Activated naive CD8-positive, alpha-beta T cell treated with anti-CD3 and anti-CD28 coated beads, Interleukin-2, amount 50 U/mL, for 16 hours (primary cell): ENCODE measurements around the gene TMEM234.
A peak's percentile ranks its signal among the peaks of the same experiment; 100 is the strongest.

Experiments
- DNase-seq: peaks from one replicate; pipeline ENCODE4 v3.0.0-alpha.2; 2020; ENCODE audit warnings: low read depth, low spot score

Gene TMEM234

DNA sequence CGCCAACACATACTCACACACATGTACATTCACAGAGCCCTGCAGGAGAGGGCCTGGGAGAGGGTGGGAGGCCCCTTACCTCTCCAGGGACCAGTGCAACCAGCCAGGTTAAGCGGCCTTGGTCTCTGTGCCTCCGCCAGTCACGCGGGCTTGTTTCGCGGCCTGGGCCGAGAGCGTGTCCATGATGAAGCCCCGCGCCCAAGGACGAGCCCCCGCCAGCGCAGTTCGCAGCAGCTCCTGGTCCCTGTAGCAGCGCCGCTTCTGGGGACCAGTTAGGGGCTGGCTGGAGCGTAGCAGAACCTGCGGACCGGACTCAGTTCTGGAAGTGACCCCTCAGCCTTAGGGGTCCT, 17.6 kb upstream of the TMEM234 start:
- no peak for DNase-seq

DNA sequence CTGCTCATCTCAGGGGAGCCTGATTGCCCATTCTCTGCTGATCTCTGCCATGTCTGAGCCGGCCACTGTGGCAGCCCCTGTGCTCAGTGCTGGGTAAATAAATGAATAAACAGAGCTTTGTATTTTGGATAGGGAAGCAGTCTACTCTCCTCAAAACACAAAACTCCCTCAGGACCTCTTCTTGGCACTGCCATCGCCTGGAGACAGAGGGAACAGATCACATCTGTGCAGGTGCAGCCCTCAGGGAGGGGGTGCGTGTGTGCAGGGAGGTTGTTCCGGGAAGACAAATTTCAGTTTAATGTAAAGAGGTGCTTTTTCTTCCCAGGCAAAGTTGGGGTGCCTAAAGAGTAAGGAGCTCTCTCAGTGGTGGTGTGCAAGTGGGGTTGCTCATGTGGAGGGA, 17.2 kb upstream of the TMEM234 start:
- DNase-seq, result no peak

DNA sequence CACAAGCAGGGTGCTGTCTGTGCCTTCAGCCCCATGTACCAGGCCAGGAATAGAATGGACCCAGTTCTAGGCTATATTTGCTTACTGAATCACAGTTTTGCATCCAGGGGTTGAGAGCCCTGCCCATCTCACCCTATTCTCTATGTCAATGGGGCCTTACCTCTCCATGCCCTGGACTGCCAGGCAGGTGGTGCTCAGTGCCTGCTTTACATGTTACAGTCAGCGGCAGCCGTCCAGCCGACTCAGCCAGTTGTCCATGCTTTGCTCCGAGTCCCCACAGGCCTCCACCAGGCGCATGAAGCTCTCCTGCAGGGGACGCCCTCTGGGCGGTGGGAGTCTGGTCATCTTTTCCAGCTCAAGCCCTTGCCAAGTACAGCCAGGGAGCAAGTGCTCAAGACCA, 12.6 kb upstream of the TMEM234 start:
- DNase-seq, result no peak

DNA sequence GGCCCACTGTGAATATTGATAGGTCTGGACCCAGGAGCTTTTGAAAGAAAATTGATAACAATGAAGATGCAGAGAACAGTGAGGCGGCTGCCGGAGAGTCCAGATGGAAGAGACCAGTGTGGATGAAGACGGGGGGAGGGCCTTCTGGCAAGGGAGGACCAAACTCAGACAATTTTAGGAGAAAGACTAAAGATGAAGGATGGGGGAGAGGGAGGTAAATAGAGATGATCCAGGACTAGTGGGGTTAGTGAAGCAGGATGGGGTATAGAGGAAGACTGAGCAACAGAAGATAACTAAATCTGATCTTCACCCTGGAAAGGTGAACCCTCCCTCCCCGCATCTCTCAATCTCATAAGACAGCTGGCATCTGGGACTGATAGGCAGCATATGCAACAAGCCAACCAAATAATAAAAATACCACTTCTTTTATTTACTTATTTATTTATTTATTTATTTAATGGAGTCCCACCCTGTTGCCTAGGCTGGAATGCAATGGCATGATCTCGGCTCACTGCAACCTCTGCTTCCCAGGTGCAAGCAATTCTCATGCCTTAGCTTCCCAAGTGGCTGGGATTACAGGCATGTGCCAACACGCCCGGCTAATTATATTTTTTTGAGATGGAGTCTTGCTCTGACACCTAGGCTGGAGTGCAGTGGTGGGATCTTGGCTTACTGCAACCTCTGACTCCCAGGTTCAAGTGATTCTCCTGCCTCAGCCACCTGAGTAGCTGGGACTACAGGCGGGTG, 10.6 kb upstream of the TMEM234 start:
- DNase-seq, result no peak

DNA sequence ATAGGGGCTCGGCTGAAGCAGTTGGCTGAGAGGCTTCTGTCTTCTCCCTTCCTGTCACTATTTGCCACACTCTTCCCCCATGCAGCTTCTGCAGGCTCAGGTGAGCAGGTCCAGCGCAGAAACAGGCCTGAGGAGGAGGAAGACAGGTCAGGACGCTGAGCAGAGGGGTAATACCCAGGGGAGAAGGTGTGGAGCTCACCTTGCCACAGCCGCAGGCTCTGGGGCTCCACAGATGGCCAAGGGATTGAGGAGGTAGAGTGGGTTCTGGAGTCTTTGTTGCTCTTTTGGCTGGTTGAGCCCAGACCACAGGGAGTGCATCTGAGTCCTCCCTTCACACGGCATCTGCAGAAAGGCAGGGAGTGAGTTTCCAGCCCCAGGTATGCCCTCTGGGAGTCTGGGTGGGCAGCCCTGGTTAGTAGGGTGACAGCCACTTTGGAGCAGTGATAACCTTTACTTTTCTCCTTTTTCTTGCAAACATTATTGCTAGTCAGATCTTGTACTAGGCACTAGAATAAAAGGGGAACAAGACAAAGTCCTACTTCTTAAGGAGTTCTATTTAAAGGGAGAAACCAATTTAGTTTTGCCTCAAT, 9.8 kb upstream of the TMEM234 start:
- DNase-seq, result no peak

DNA sequence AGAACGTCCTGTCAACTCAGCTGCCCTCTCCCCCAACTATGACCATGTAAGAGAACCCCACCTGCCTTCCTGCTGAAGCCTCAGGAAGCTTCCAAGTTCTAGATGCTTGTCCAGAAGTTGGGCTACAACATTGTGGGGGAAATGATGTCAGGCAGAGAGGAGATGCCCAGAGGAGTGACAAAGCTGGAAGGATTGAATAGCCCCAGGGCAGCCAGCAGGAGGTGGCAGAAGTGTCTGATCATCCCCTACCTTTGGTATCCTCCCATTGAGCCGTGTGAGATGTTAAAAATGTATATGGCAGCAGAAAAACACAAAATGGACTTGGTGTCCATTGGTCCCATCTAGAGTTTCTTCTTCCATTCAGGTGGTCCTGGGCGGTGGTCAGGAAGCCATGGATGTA, 6.6 kb upstream of the TMEM234 start:
- no peak for DNase-seq

DNA sequence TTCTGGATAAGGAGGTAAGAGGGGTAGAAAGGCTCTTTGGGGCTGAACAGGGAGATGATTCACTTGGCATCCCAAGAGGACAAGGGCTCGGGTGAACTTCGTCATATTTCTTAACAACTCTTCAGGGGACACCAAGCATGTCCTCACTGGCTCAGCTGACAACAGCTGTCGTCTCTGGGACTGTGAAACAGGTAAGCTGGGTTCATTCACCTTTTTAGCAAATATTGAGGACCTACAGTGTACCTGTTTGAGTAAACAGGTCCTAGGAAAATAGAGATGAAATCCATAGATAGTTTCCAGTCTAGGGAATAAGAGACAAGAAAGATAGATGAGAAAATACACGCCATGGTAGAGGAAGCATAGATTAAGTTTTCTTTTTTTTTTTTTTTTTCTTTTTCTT, 2.1 kb upstream of the TMEM234 start:
- no peak for DNase-seq

DNA sequence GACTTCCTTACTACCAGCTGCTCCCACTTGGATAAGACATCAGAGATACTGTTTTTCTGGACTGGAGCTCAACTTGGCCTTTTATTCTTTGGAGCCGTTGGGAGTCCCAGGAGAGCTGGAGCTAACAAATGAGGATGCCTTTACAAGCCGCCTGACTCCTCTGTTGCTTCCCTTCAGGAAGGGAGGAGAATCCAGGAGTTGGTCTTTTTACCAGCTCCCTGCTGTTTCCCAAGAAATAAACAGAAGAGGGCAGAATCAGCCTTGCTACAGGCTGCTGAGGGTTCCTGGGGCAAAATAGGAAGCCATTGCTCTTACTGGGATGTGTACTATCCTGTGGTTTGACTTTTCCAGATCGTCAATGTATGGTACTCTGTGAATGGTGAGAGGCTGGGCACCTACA, 1.5 kb upstream of the TMEM234 start:
- no peak for DNase-seq

DNA sequence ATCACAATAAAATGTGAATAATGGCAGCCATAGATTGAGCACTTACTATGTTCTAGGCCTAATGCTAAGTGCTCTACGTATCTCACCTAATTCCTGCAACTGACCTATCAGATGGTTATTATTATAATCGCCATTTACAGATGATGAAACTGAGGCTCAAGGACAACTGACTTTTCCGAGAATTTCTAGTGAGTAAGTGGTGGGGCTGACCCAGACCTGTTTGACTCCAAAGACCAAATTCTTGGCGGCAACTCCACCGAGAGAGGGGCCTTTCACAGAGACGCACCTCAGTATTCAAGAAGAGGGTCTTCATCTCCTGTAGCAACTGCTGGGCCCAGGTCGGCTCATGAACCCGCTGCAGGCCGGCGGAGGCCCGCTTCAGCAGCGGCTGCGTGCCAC, 573 bp downstream of the TMEM234 start:
- DNase-seq, result no peak

DNA sequence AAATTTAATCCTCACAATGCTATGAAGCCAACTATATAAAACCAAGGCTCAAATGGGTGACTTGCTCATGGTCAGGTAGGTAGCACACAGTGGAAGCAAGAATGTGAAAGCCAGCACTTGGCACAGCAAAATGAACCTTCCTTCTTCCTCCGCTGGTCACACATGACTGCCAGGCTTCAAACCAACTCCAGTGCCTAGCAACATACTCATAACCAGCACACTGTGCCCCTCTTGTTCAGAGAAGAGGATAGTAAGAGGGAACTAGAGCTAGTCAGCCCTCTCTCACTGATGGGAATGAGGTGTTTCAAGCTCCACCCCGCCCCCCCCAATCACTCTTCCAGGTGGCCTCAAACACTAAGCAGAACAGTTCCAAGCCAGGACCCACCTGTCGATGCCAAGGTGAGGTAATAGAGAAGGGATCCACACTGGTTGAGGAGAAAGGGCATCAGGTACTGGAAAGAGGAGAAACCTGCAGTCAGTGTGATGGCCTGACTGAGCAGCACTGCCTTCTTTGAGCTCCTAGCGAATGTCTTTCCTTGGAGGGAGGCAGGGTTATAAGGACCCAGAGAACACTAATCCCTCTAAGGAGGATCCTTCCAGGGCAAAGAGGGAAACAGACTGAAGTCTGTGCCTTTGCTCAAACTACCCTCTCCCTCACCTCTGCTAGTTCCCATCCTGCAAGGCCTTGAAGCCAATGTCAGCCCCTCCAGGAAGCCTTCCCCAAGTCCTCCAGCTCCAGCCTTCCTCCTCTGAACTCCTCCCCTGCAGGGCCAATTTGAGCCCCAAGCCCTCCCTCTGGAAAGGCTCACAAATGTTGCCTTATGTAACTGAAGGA, 1.2 kb downstream of the TMEM234 start:
- DNase-seq, result no peak

DNA sequence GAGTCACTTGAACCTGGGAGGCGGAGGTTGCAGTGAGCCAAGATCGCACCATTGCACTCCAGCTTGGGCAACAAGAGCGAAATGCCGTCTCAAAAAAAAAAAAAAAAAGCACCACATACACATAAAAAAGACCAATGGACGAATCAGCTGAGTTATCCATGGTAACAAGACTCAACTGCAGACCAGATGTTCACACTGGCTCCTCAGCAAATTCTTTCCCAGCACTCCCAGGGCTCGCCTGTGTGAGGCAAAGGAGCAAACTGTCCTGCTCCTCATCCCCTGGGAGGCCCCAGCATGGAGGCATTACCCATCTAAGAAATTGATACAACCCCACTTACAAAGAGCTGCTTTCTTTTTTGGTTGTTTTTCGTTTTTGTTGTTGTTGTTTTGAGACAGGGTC, 3.1 kb downstream of the TMEM234 start:
- DNase-seq, result no peak

DNA sequence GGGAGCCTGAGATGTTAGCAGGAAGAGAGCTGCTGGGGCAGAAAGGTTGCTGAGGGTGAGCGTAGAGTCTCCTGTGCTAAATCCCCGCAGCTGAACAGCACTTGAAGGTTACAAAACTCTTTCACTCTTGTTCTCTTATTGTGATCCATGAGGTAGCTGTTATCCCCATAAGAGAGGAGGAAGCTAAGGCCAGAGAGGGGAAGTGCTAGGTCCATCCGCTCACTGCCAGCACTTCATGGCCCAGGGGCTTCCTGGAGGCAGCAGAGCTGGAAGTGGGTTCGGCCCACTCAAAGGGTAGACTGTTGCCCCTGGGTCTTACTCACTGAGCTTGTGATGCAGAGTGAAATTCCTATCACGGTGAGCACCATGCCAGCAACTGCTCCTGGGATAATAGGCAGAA, 5.6 kb downstream of the TMEM234 start:
- no peak for DNase-seq

DNA sequence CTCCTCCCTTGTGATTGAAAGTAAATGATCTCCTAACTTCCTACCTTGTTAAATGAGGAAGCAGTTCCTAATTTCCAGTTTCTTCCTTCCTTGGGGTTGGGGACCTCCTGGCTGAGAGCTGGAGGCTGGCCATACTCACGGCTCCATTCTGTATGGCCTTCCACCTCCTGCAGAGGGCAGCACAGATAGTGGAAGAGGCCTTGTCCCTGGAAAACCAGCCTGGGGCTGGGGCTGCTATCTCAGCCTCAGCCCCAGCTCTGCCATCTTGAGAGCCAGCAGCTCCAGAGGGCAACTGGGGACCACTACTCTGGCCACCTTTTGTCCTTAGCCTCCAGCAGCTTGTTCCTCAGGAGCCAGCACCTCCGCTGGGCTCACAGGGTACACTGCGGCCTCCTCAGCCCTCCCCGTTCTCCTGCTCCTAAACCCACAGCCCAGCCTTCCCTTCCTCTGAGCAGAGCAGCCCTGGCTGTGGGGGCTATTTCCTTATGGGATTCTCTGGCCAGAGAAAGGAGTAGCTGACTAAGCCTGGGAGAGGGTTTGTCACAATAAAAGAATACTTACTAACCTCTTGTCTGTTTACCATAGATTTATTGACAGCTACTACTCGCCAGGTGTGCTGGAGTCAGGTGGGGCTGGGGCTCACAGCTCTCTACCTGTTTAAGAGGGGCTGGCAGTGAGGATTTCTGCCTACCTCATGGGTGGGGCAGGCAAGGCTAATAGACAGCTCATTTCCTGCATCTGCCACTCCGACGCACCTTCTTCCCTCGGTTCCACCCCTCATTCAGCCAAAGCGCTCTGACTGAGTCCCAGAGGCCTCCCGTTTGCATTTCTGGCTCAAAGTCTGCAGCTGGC, 6.3 kb downstream of the TMEM234 start:
- DNase-seq, result peak; percentile 39

DNA sequence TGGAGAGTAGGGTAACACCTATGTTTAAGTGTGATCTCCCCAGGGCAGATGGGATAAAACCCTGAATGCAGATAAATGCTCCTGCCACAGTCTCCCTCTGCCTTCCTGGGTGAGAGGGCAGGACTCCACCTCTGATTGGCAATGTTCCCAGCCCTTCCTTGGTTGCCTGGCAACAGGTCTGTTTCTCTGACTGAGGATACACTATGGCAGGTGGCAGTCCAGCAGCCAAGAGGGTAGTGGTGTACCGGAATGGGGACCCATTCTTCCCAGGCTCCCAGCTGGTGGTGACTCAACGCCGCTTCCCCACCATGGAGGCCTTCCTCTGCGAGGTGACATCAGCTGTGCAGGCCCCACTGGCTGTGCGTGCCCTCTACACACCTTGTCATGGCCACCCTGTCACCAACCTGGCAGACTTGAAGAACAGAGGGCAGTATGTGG, 13.2 kb downstream of the TMEM234 start, which contains the start of gene DCDC2B:
Gene DCDC2B (plus strand): TSS at position 199 of the 438 bp plus-strand sequence. CDS start 5 bp downstream, at position 204.
- DNase-seq, result no peak

DNA sequence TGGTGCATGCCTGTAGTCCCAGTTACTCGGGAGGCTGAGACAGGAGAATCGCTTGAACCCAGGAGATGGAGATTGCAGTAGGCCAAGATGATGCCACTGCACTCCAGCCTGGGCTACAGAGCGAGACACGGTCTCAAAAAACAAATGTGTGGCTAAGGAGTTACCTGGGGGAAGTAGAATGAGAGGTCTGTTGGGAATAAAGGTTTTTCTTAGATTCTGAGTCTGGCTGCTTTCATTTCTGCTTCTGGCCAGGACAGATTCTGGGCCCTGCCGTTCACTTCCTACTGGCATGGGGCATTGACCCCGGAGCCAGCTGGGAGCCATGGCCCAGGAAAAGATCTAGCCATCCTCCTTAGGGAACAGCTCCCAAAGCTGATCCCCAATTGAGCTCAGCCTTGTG, 13.7 kb downstream of the TMEM234 start:
- no peak for DNase-seq

DNA sequence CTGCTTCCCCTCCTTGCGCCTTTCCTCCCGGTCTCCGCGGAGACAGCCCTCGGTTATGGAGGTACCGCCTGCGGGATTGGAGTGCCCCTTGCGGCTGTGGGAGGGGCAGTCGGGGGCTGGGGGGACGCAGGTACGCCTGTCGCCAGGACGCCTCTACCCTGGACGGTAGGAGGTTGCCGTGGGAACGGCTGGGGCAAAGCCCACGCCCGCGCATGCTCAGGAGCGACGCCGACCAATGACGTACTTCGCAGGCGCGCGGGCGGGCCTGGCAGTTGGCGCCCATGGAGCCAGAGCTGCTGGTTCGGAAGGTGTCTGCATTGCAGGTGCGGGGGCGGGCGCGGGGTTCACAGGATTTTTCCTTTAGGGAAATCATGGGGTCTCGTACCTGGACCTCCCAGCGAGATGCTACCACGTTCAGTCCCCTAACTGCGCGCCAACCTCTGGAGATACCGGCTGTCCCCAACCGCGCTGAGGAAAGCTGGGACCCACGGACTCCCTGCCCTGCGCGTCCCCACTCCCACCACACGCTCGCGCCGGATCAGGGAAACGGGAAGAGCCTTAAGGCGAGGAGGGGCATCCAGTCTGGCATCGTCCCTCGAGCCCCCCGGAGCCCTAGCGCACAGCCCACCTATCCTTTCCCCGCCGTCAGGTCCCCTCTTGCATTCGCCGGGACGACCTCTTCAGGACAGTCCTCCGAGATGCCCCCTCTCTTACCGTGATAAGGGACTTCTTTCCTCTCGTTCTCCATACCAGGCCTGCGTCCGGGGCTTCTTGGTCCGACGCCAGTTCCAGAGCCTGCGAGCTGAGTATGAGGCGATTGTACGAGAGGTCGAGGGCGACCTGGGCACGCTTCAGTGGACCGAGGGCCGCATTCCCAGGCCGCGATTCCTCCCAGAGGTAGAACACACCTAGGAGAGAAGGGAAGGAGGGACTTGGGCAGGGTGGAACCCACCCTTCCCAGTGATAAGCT, 16.5 kb downstream of the TMEM234 start, which contains the start of gene IQCC:
Gene IQCC (plus strand): TSS at position 271 of the 970 bp plus-strand sequence. CDS start 11 bp downstream, at position 282.
- DNase-seq, result peak; percentile 52

DNA sequence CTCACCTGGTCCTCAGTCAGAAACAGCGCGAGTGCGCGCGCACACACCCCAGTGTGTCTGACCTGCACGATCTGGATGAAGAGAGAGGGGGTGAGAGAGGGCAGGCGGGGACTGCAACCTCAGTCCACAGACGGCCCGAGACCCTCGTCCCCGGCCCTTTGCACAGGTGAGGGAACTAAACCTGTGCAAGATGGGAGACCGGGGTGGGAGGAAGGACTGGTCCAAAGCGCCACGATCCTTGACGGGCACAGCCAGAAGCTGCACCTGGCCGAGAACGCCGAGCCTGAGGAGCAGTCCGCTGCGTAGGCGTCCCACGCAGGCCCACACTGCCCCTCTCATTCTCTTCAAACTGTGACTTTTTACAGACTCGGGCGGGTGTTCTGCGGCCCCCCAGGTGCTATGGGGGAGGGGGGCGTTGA, 17.2 kb downstream of the TMEM234 start:
- DNase-seq, result no peak

DNA sequence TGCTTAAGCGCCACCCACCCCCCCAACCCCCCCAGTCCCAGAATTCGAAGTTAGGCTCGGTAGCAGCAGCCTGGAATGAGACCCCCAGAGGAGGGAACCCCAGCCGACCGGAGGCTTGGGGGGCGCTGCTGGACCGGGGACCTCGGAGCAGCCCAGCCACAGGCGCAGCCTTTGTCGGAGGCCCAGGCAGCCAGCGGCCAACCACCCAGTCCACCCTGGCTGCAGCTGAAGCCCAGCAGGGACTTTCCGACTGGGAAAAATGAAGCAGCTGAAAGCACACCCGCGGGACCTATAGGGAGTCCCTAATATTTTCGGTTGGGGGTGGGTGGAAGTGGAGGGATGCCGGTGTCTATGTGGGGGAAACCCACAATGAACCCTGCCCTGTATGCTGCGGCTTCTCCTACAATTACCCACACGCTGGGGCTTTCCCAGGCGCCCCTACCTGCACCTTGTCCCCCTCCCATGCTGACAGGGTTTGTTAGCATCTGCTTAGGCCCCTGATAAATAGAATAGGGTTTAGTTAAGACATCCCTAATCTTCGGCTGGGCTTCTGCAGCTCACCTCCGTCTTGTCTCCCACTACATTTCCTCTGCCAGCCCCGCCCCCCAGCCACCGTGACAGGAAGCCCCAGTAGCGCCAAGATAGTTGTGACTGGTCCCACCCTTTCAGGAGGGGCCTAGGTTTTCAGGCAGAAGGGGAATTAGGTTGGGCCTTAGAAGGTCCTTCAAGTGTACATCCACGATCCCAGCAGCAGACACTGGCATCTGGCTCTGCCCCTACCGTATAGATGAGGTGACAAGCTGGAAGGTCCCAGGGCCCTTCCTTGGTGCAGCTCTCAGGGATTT, 20.9 kb downstream of the TMEM234 start:
- peak; percentile 46 for DNase-seq

DNA sequence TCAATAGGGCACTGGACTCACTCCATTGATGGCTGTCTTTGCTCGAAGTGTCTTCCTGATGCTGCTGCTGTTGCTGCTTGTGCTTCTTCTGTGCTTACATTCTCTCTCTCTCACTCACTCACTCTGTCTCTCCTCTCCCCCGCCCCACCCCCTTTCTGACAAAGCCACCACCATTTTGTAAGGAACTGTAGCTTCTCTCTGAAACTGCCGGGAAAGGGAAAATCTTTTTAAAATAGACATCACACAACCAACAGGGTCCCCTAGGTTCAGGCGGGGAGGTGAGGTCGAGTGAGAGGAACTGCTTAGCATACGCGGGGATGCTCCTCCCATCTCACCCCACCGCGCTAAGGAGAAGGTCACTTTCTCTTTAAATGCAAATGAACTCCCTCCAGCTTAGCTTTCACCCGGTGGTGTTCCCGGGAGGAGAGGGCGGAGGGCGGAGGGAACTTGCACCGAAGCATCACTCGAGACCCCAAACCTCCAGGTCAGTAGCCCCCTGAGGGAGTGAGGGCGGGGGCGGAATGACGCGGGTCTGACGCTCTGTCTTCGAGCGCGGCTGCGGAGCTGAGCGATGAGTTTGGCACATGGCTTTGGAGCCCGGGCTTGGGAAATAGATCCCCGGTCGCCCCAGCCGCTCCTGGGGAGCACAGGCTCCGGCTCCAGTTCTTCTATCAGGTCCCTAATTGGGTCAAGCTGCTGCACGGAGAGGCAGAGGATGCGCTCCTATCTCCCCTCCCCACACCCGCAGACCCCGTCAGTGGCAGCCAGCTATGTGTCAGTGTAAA, 21.7 kb downstream of the TMEM234 start, which contains the start of gene CCDC28B:
Gene CCDC28B (plus strand): TSS at position 370 of the 785 bp plus-strand sequence. CDS start 1,341 bp downstream, outside the sequence.
- DNase-seq, result no peak
